Measurements from ENCODE around the gene PDLIM1.

PDLIM1 gene, protein sequence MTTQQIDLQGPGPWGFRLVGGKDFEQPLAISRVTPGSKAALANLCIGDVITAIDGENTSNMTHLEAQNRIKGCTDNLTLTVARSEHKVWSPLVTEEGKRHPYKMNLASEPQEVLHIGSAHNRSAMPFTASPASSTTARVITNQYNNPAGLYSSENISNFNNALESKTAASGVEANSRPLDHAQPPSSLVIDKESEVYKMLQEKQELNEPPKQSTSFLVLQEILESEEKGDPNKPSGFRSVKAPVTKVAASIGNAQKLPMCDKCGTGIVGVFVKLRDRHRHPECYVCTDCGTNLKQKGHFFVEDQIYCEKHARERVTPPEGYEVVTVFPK

GRCh38 chr10:95290461-95291364 lies at the start of gene PDLIM1:
Gene PDLIM1, minus strand, starts transcription at chr10:95291003. Its CDS starts 88 bp downstream, at chr10:95290915.
- peak; percentile 28 for DNase-seq

DNA sequence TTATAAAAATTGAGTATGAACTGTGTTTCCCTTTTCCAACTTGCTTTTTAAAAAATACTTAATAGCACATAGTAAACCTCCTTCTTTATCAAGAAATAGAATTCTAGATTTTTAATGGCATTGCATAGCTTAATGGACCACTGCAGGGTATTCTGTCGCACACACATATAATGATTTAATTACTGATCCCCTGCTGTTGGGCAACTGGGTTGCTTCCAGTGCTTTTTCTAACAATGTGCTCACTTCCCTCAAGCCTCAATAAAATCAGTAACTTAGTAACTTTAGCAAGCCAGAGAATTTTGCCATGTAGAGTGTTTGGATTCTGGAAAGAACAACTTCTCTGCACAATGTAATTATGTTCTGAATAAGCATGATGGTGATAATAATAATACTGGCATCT lies 49.1 kb upstream of the PDLIM1 start:
- DNase-seq = no peak

DNA sequence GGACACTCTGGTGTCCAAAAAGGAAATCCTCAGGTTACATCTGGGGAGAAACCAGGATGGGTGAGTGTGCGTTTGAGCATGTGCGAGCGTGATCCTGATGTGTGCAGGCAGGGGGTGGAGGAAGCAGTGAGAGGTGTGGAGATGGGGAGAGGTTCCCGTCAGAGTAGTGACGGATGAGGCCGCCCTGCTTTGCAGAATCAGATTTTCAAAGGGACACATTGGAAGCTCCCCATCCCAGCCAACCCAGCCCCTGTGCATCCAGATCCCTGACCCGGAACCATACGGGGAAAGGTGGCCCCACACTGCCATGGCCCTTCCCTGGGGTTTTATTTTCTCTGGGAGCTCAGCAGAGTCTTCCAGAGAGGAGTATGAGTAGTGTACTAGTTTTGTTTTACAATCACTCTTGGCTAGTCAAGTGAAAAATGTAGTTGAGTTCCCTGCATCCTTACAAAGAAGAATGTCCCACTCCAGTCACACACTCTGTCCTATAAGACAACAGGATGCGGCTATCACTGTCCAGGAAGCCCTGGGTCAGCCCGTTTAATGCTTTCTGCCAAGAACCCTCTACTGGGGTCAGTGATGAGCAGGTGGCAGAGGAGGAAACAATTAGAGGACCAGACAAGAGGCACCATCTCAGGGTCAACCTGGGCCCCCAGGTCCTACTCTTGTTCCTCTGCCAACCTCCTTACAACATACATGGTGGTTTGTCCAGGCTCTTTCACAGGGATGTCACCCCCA lies 46.8 kb upstream of the PDLIM1 start:
- no peak for DNase-seq

GRCh38 chr10:95336702-95337101 lies 45.9 kb upstream of the PDLIM1 start:
- DNase-seq = no peak

GRCh38 chr10:95335933-95336699 lies 45.3 kb upstream of the PDLIM1 start:
- DNase-seq = no peak

GRCh38 chr10:95334805-95335144 lies 44.0 kb upstream of the PDLIM1 start:
- DNase-seq = no peak

GRCh38 chr10:95333997-95334804 lies 43.4 kb upstream of the PDLIM1 start:
- no peak for DNase-seq

- no peak for DNase-seq
Measured at GRCh38 chr10:95332666-95333249, 42.0 kb upstream of the PDLIM1 start.

DNA sequence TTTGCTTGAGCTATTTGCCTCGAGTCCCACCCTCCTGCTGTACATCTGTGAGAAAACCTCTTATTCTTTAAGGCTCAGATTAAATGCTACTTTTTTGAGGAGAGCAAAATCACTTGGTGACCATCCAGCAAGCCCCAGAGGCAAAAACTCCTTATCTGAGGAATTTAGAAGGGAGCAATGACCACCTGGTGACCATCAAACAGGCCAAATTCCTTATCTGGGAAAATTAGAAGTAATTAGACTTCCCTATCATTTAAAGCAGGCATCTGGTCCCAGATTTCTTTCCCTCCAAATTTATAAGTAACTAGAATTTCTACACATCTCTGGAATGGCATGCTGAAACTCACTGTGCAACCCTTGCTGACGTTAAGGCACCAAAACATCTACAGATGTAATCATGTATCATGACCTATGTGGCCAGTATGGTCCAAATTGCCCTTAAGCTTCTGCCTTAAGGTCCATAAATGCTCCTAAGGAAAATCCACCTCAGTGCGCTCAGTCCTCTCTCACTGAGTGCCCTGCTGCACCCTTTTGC lies 40.9 kb upstream of the PDLIM1 start:
- DNase-seq = no peak

GRCh38 chr10:95330966-95331453 lies 40.2 kb upstream of the PDLIM1 start:
- no peak for DNase-seq

GRCh38 chr10:95329296-95329695 lies 38.5 kb upstream of the PDLIM1 start:
- no peak for DNase-seq

DNA sequence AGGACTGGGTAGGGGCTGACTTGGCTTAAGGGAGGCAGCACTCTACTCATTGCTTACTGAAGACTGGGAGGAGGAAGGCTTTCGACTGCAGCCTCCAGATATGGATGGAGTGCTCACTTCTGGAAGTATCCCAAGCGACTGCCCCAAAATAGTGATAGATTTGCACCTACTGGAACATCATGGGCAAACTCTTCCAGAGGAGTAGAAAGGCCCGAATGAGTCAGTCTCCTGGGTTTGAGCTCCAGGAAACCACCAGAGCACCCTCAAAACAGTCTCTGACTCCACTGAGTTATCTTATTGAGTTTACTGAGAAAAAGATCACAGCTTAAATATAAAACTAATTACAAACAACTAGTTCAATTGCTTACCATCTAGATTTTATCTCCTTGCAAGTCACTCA lies 37.2 kb upstream of the PDLIM1 start:
- no peak for DNase-seq

GRCh38 chr10:95327367-95327766 lies 36.6 kb upstream of the PDLIM1 start:
- no peak for DNase-seq

DNA sequence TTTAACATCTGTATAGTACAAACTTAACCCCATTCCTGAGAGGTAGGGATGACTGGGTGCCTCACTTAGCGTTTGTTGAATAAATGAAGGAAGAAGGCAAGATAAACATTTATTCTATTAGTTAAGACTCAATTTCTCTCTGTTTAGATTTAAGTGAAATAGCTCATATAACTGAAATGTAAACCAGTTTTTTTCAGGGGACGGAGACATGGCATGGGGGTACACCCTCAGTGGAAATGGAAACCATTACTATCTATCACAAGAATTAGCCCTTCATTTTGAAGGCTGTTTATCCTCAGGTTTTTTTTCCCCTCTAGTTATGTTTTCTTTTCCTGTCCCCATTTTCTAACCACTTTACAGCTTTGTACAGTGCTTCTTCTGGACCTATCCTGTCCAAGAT lies 35.6 kb upstream of the PDLIM1 start:
- no peak for DNase-seq

DNA sequence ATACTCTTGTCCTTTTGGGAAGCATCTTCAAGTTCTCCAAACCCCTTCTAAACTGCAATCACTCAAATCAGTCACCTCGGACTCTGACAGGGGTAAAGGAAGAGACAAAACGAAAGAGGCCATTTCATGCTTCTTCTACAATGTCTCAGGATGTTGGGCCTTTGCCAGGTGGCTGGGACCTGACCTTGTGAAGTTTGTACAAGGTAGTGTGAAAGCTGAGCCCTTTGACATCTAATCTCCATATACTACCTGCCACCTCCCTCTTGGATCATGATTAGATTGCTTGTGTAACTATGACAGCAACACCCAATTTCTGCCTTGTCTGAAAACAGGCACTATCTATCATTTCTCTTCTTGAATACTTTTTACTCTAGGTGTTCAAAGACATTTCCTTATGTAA lies 35.1 kb upstream of the PDLIM1 start:
- DNase-seq = no peak

DNA sequence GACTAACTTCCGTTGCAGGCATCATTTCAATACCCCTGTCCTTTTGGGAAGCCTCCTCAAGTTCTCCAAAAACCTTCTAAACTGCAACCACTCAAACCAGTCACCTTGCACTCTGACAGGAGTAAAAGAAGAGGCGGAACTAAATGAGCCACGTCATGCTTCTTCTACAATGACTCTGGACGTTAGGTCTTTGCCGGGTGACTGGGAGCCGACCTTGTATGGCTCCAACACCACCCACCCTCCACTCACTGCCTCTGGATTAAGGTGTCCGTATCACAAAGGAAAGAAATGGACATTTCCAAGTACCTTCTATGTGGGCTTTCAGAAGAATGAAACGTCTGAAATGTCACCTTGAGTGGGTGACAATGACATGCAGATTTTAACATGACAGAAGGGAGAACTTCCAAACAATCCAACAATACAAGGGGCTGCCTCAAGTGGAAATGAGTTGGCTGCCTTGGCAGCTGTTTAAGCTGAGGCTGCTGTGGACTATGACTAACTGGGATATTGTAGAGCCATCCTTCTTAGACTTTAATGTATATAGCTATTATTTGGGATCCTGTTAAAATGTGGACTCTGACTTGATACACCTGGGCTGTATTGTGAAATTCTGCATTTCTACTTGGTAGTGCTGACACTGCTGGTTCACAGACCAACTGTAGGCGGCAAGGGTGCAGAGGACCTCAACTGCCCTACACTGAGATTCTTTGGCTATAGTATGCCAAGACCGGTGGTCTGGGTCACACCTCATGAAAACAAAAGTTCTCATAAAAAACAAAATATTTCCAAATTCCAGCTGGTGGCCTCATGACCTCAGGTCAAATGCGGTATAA lies 33.8 kb upstream of the PDLIM1 start:
- no peak for DNase-seq

DNA sequence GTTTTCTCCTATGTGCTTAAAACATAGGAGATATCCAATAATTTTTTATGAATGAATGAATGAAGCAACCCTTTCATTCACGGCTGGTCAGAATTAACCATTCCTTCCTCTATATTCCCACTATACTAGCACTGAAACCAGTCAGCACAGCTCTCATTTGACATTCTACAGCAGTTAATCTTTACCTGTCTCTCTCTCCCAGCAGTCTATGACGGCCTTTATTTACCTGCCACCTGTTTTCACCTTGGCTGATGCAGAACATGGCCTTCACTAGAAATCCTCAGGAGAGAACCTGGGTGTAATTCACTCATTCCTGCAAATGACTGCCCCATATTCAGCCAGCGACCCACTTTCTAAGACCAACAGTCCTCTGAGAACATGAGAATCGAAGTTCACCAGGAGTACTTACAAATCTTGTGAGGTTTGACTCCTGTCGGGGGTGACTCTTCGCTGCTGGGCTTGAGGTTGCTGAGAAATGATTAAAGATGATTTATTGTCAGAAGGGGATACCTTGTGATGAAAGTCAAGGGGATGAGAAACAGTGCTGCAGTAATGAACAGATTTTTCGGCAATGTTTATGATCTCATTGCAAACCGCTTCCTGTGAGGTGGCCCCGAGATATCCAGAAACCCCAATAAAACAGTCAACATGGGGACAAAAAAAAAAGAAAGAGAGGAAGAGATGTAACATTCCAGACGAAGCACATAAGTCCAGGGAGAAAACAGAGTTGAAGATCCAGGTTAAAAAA lies 30.9 kb upstream of the PDLIM1 start:
- no peak for DNase-seq

DNA sequence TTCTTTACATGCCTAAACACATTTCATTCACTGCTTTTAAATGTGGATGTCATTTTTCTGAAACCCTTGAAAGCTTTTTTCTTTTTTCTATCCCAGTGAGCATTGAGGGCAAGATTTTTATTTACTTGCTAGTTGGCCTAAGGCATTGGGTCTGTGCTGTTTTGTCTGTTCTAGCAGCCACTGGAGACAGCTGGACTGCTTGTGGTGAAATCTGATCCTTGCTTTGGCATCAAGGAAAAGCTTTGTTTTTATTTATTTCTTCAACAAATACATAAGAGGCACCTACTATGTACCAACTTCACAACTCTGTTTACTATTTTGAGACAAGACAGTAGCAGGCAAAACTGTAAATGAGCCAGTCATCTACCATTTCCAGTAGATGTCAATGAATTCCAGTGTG lies 28.4 kb upstream of the PDLIM1 start:
- no peak for DNase-seq

GRCh38 chr10:95315509-95315908 lies 24.7 kb upstream of the PDLIM1 start:
- no peak for DNase-seq
